Endothelial cell of umbilical vein (primary cell): ENCODE measurements around the gene OR13C2. TPM values are rescaled to one million over a fixed set of nuclear protein-coding genes. Genes with fewer than 3 reads are reported as not detected.
"Not testable (repeated sequence)": the region's sequence is repeated elsewhere in the genome, so short reads cannot be mapped to it uniquely, and the experiment has no call there.

Experiments
- BruUV-seq: library from RNA; stranded (reverse); fragments of 400-500 nt; replicated peaks from 2 replicates; lab custom pipeline; 2021; lab: Mats Ljungman, UMichigan
- CTCF ChIA-PET: fragments of 300-600, 350-600 bp; sonication (Branson Sonifier 250); formaldehyde crosslinking; loops from one replicate; lab custom pipeline; 2021; ENCODE audit warnings: antibody characterized with exemption, inconsistent platforms; lab: Charles Lee
- POLR2A ChIA-PET: fragments of 300-600, 350-600 bp; sonication (Branson Sonifier 250); formaldehyde crosslinking; loops from one replicate; lab custom pipeline; 2021; ENCODE audit warnings: antibody characterized with exemption, inconsistent platforms; lab: Charles Lee
- DNase-seq: peaks from one replicate; pipeline ENCODE4 v3.0.0-alpha.2; 2011; ENCODE audit warnings: low read depth, low spot score
- FAIRE-seq: peaks from 2 replicates; lab custom pipeline; 2011; peaks lifted over from hg19 to GRCh38; lab: Jason Lieb, UNC
- H2AFZ ChIP-seq: 2 replicates; pipeline ENCODE4 v1.6.0; 2012; ENCODE audit warnings: low read depth, low read length, control low read depth, inconsistent platforms
- H3K27ac ChIP-seq: 2 replicates; pipeline ENCODE4 v1.5.1; 2011; ENCODE audit warnings: low read depth, mild to moderate bottlenecking, control low read depth, low read length, moderate library complexity; ENCODE audit not compliant: insufficient read depth
- H3K27me3 ChIP-seq, 2 experiments: 2 replicates each; pipeline versions ENCODE4 v1.6.0 to v1.6.1; 2011; ENCODE audit warnings: low read length in 2 of 2, mixed read lengths in 1 of 2; ENCODE audit not compliant: control insufficient read depth in 2 of 2, insufficient read depth in 2 of 2
- H3K36me3 ChIP-seq, 2 experiments: 2 replicates in 1 of 2; 3 replicates in 1 of 2; pipeline ENCODE4 v1.5.1; 2011; ENCODE audit warnings: low read length in 2 of 2, mild to moderate bottlenecking in 1 of 2, moderate library complexity in 1 of 2; ENCODE audit not compliant: control insufficient read depth in 2 of 2, insufficient read depth in 2 of 2; ENCODE audit errors: extremely low read depth in 1 of 2
- H3K4me1 ChIP-seq: 3 replicates; pipeline ENCODE4 v1.5.1; 2011; ENCODE audit warnings: mild to moderate bottlenecking, low read length; ENCODE audit not compliant: control insufficient read depth, insufficient read depth; ENCODE audit errors: extremely low read depth
- H3K4me2 ChIP-seq: 2 replicates; pipeline ENCODE4 v1.6.1; 2011; ENCODE audit warnings: low read length, control low read depth, mixed read lengths; ENCODE audit not compliant: insufficient read depth
- H3K4me3 ChIP-seq, 3 experiments: fragments of 200-600 bp in 1 of 3; sonication (generic), shearing (Covaris generic) in 1 of 3; replicated peaks in 1 of 3; 2 replicates each; pipeline ENCODE4 v1.5.1; 2011 to 2016; ENCODE audit warnings: control low read depth in 3 of 3, low read length in 3 of 3, mild to moderate bottlenecking in 2 of 3, inconsistent platforms in 1 of 3, low read depth in 1 of 3, moderate library complexity in 1 of 3; ENCODE audit not compliant: insufficient read depth in 1 of 3
- H3K79me2 ChIP-seq: 2 replicates; pipeline ENCODE4 v1.6.0; 2012; ENCODE audit warnings: low read length, inconsistent platforms; ENCODE audit not compliant: control insufficient read depth, insufficient read depth
- H3K9ac ChIP-seq: replicated peaks from 2 replicates; pipeline ENCODE3; 2011; ENCODE audit warnings: low read length, control low read depth; ENCODE audit not compliant: insufficient read depth; ENCODE audit errors: extremely low read depth
- H3K9me1 ChIP-seq: replicated peaks from 3 replicates; pipeline ENCODE4 v1.6.0; 2011; ENCODE audit warnings: mild to moderate bottlenecking, low read length; ENCODE audit not compliant: control insufficient read depth, insufficient read depth; ENCODE audit errors: extremely low read depth
- H3K9me3 ChIP-seq: replicated peaks from 2 replicates; pipeline ENCODE4 v1.5.1; 2012; ENCODE audit warnings: low read length, inconsistent platforms; ENCODE audit not compliant: control insufficient read depth, insufficient read depth
- H4K20me1 ChIP-seq: replicated peaks from 2 replicates; pipeline ENCODE3; 2011; ENCODE audit warnings: mild to moderate bottlenecking, low read length; ENCODE audit not compliant: control insufficient read depth, insufficient read depth; ENCODE audit errors: extremely low read depth
- EZH2 ChIP-seq: IDR thresholded peaks from 2 replicates; pipeline ENCODE4 v1.6.1; 2012; ENCODE audit warnings: borderline replicate concordance, low read depth, mild to moderate bottlenecking, moderate library complexity, low read length, inconsistent platforms; ENCODE audit not compliant: severe bottlenecking
- FOS ChIP-seq: IDR thresholded peaks from 2 replicates; pipeline ENCODE4 v1.6.1; 2011; ENCODE audit warnings: mild to moderate bottlenecking, low read length, moderate library complexity, borderline replicate concordance; ENCODE audit not compliant: insufficient read depth
- GATA2 ChIP-seq: IDR thresholded peaks from 2 replicates; pipeline ENCODE4 v1.7.0; 2011; ENCODE audit warnings: low read depth, mild to moderate bottlenecking, moderate library complexity, mixed read lengths, low read length; ENCODE audit not compliant: insufficient read length, insufficient read depth
- JUN ChIP-seq: IDR thresholded peaks from 2 replicates; pipeline ENCODE4 v1.6.1; 2011; ENCODE audit warnings: borderline replicate concordance, low read depth; ENCODE audit not compliant: insufficient read length, insufficient read depth
- MAX ChIP-seq: IDR thresholded peaks from 2 replicates; pipeline ENCODE4 v1.6.1; 2011; ENCODE audit not compliant: insufficient read depth, insufficient read length
- MYC ChIP-seq: IDR thresholded peaks from one replicate; pipeline ENCODE4 v1.6.1; 2011; ENCODE audit warnings: mild to moderate bottlenecking, low read depth, low read length
- POLR2A ChIP-seq: IDR thresholded peaks from 2 replicates; pipeline ENCODE4 v1.6.1; 2012; ENCODE audit warnings: low read depth, mild to moderate bottlenecking, control low read depth, low read length
- POLR2AphosphoS5 ChIP-seq: IDR thresholded peaks from 2 replicates; pipeline ENCODE4 v1.6.1; 2012; ENCODE audit warnings: low read depth, mild to moderate bottlenecking, control low read depth, low read length, moderate library complexity; ENCODE audit not compliant: insufficient read depth
- dilution Hi-C: fragments of 300-500 bp; cut with MboI; formaldehyde crosslinking; loops from one replicate; pipeline ENCODE4 v1.15.0; 2019; ENCODE audit warnings: low sequenced_read_pairs; ENCODE audit not compliant: extremely low pct_ligation_motif_present
- intact Hi-C: fragments of 100-400 bp; cut with micrococcal nuclease; formaldehyde crosslinking; loops from one replicate; pipeline ENCODE4 v1.10.0; 2022
- polyA plus RNA-seq, 4 experiments: library from polyadenylated mRNA; depleted of rRNA in 3 of 4; stranded (reverse) in 3 of 4; unstranded in 1 of 4; fragments of >200 nt; gene quantifications; 2 replicates each; pipeline versions ENCODE4 v1.2.1 to v1.2.3, GENCODE V29; 2011 to 2012; ENCODE audit warnings: missing spikeins in 1 of 4
- total RNA-seq: library from RNA; stranded (reverse); gene quantifications from 2 replicates; pipeline ENCODE4 v1.2.3, GENCODE V29; 2021
- TF ChIP-seq, protein P1 (sequence below), 2 donors: IDR thresholded peaks; 1 replicate in 1 of 2; 2 replicates in 1 of 2; pipeline ENCODE4 v1.5.1; 2011; ENCODE audit warnings: low read length in 2 of 2, mild to moderate bottlenecking in 2 of 2, moderate library complexity in 2 of 2, control low read depth in 1 of 2, inconsistent platforms in 1 of 2, low read depth in 1 of 2; ENCODE audit not compliant: insufficient read depth in 1 of 2; ENCODE audit errors: extremely low read depth in 1 of 2

OR13C2 gene
- total and polyA plus RNA-seq, 2 donors (not counting 3 experiments of a cell fraction or from before 2014, with no cell fraction given): not detected

GRCh38 chr9:104604801-104605200 lies 626 bp downstream of the OR13C2 start:
- CTCF ChIA-PET: no interaction called here
- BruUV-seq: no TSS peak
- POLR2A ChIA-PET: no interaction called here
- Histone ChIP-seq H3K79me2 (no peaks in the 10 kb centered on the region), H3K4me1 (no peaks in the 10 kb centered on the region), H3K27me3 (no peaks in the 10 kb centered on the region), H3K9me3 (no peaks in the 10 kb centered on the region), H3K9me1 (no peaks in the 10 kb centered on the region), H3K27ac (no peak overlapping the region), H3K9ac (no peak overlapping the region), H3K4me2 (no peak overlapping the region), H2AFZ (no peak overlapping the region), H4K20me1 (no peaks in the 10 kb centered on the region), H3K4me3 (no peak overlapping the region), H3K36me3 (no peaks in the 10 kb centered on the region)
- dilution Hi-C loops: no loop called here
- no peak for FAIRE-seq
- no peak for DNase-seq
- intact Hi-C loops: no loop called here
- TF ChIP-seq, protein P1, sequence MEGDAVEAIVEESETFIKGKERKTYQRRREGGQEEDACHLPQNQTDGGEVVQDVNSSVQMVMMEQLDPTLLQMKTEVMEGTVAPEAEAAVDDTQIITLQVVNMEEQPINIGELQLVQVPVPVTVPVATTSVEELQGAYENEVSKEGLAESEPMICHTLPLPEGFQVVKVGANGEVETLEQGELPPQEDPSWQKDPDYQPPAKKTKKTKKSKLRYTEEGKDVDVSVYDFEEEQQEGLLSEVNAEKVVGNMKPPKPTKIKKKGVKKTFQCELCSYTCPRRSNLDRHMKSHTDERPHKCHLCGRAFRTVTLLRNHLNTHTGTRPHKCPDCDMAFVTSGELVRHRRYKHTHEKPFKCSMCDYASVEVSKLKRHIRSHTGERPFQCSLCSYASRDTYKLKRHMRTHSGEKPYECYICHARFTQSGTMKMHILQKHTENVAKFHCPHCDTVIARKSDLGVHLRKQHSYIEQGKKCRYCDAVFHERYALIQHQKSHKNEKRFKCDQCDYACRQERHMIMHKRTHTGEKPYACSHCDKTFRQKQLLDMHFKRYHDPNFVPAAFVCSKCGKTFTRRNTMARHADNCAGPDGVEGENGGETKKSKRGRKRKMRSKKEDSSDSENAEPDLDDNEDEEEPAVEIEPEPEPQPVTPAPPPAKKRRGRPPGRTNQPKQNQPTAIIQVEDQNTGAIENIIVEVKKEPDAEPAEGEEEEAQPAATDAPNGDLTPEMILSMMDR (IDR thresholded peaks at IDR 0.05; ENCODE audit: extremely low read depth in 1 of 2, insufficient read depth in 1 of 2, low read depth in 1 of 2, low read length in 2 of 2): no peak
- TF ChIP-seq JUN (no peak), MAX (no peak), POLR2AphosphoS5 (no peak), EZH2 (no peak), MYC (no peak), GATA2 (no peak), FOS (no peak), POLR2A (no peak)

DNA sequence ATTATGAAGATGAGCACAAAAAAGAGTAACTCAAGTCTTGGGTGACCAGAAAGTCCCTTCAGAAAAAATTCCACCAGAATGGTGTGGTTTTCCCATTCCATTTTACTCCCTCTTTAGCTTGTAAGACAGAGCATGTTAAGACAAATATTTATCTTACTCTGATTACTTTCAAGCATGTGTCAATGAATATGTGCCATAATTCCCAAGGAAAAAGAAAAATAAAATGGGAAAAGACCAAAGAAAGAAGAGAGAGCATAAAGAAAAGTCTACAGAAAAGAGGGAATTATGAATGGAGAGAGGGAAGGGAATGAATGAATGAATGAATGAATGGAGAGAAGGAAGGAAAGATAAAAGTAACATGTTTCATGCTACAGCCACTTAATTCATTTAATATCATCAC lies 6.1 kb downstream of the OR13C2 start, which contains the start of gene OR13C5:
Gene OR13C5, minus strand, starts transcription at position 101 of the 400 bp plus-strand sequence. Its CDS starts 0 bp downstream, at position 101.
- H3K36me3 ChIP-seq, POLR2A ChIA-PET, intact Hi-C loops, H3K79me2 ChIP-seq, FAIRE-seq, H3K27ac ChIP-seq, H3K9me3 ChIP-seq, CTCF ChIA-PET, H3K27me3 ChIP-seq, H3K9me1 ChIP-seq, dilution Hi-C loops, H4K20me1 ChIP-seq, H3K4me2 ChIP-seq, DNase-seq, H3K4me3 ChIP-seq, H2AFZ ChIP-seq, H3K9ac ChIP-seq, H3K4me1 ChIP-seq, BruUV-seq: not testable (repeated sequence)

- H3K27ac ChIP-seq, FAIRE-seq, H3K9me1 ChIP-seq, H3K79me2 ChIP-seq, H3K4me3 ChIP-seq, CTCF ChIA-PET, H3K9me3 ChIP-seq, H3K4me2 ChIP-seq, intact Hi-C loops, H3K36me3 ChIP-seq, H3K4me1 ChIP-seq, DNase-seq, dilution Hi-C loops, H2AFZ ChIP-seq, H4K20me1 ChIP-seq, POLR2A ChIA-PET, H3K27me3 ChIP-seq, BruUV-seq, H3K9ac ChIP-seq: not testable (repeated sequence)
Measured at GRCh38 chr9:104598749-104599148, 6.7 kb downstream of the OR13C2 start.
